ENCODE results near the gene NBEA. TPM values are rescaled to one million over a fixed set of nuclear protein-coding genes. Genes with fewer than 3 reads are reported as not detected.

The NBEA gene
- polyA plus RNA-seq, 2 of the 4 experiments (the other 2 are of a cell fraction) = 3.5 to 11.8 TPM

DNA sequence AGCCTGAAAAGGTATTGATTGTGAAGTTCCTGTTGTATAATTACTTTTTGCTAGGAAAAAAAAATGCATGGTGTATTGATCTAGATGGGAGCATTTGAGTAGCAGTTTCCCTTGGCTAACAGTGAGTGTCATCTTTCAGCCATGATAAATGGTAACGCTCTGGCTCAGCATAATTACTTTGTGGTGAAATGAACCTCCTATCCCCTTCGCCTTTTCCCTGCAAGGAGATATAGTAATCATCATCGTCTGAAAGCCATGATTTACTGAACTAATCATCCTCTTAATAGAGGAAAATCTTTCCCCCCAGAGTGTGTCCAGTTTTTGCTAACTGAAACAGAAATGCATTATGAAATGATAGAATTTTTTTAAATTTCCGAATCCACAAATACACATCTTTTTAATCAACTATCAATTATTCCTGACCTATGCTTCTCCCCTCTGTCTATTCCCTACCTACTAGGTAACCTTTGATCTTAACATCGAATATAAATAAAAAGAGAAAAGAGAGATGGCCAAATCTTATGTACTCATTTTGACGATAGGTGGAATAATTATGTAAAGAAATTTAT, 445.7 kb downstream of the NBEA start (continued):
- TF ChIP-seq, protein P1, sequence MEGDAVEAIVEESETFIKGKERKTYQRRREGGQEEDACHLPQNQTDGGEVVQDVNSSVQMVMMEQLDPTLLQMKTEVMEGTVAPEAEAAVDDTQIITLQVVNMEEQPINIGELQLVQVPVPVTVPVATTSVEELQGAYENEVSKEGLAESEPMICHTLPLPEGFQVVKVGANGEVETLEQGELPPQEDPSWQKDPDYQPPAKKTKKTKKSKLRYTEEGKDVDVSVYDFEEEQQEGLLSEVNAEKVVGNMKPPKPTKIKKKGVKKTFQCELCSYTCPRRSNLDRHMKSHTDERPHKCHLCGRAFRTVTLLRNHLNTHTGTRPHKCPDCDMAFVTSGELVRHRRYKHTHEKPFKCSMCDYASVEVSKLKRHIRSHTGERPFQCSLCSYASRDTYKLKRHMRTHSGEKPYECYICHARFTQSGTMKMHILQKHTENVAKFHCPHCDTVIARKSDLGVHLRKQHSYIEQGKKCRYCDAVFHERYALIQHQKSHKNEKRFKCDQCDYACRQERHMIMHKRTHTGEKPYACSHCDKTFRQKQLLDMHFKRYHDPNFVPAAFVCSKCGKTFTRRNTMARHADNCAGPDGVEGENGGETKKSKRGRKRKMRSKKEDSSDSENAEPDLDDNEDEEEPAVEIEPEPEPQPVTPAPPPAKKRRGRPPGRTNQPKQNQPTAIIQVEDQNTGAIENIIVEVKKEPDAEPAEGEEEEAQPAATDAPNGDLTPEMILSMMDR (IDR thresholded peaks at IDR 0.05) = no peak
- TF ChIP-seq, protein P2, sequence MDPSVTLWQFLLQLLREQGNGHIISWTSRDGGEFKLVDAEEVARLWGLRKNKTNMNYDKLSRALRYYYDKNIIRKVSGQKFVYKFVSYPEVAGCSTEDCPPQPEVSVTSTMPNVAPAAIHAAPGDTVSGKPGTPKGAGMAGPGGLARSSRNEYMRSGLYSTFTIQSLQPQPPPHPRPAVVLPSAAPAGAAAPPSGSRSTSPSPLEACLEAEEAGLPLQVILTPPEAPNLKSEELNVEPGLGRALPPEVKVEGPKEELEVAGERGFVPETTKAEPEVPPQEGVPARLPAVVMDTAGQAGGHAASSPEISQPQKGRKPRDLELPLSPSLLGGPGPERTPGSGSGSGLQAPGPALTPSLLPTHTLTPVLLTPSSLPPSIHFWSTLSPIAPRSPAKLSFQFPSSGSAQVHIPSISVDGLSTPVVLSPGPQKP (IDR thresholded peaks at IDR 0.05; ENCODE audit: low read depth, low read length) = no peak
- no peak for TF ChIP-seq KDM5A (IDR thresholded peaks at IDR 0.05)
- TF ChIP-seq POLR2AphosphoS2 (conservative IDR thresholded peaks at IDR 0.05; ENCODE audit: low read length) = no peak

DNA sequence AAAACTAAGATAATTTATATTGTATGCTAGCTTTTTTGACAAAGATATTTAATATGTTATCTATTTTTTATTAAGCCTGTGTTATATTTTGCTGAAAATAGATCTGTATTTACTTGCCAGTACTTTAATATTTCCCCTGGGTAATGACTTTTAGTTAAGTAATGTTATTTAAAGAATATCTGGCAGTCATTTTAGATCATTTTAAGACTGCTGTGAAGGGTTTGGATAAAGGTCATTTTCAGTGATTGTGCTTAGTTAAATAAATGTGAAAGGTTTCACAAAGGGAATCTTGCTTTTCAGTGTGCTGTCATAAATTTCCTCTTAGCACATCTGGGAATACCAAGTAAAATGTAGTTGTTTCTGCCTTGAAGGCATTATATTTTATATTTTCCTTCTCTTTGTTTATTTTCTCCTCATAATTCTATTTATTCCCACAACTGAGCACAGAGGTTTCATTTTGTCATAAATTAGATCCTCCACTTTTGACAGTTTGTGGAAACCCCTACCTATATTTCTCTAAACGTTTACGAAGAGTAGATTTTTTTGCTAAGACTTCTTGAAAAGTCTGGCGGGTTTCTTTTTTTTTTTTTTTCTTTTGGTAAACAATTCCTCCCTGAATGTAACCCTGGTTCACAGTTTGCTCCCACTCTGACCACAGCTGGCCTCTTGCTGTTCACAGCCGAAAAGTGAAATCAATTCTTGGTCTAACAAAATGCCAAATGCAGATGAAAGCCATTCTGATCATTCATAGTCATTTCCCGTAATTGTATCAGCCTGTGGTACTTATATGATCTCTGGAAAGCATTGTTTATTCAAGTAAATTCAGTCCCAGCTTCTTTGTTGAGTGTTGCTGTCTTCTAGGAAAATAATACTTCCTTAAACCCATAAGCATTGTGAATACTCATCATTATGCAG, 446.6 kb downstream of the NBEA start:
- FAIRE-seq (no peak), ATAC-seq (no peak), DNase-seq (ENCODE audit: low read depth in 1 of 2, low spot score in 1 of 2) (no peak)
- Histone ChIP-seq H3K4me1 (no peaks in the 10 kb centered on the region), H3K4me3 (no peak overlapping the region), H3K9me3 (no peaks in the 10 kb centered on the region), H3K27ac (no peak overlapping the region), H3K4me2 (no peak overlapping the region)
- WGBS (ENCODE audit: missing lambda C conversion rate) = 86% methylated on average over 5 of the region's 5 CpGs
- ChIA-PET CTCF (no interaction called here), POLR2A (no interaction called here)
- no peak for TF ChIP-seq SREBF2 (IDR thresholded peaks at IDR 0.05)
- TF ChIP-seq EHF (CRISPR knock-in tag; IDR thresholded peaks at IDR 0.05) = no peak
- TF ChIP-seq PHF8 (IDR thresholded peaks at IDR 0.05; ENCODE audit: borderline replicate concordance, low read depth) = no peak
- TF ChIP-seq JUN (IDR thresholded peaks at IDR 0.05) = no peak
- no peak for TF ChIP-seq RNF2 (IDR thresholded peaks at IDR 0.05; ENCODE audit: borderline replicate concordance, low read depth)

GRCh38 chr13:35389535-35389934, 447.5 kb downstream of the NBEA start:
- H3K27ac ChIP-seq = no peak overlapping the region
- no peak for ATAC-seq
- DNase-seq (ENCODE audit: low read depth in 1 of 2, low spot score in 1 of 2) = no peak
- no peak overlapping the region for H3K4me2 ChIP-seq
- H3K4me1 ChIP-seq = no peaks in the 10 kb centered on the region
- FAIRE-seq = no peak
- H3K4me3 ChIP-seq = no peak overlapping the region
- POLR2A ChIA-PET = no interaction called here
- no peaks in the 10 kb centered on the region for H3K9me3 ChIP-seq
- TF ChIP-seq SMC3 (IDR thresholded peaks at IDR 0.05) (no peak), TP53 (CRISPR knock-in tag; IDR thresholded peaks at IDR 0.05) (no peak), PHF8 (IDR thresholded peaks at IDR 0.05; ENCODE audit: borderline replicate concordance, low read depth) (no peak), HES2 (IDR thresholded peaks at IDR 0.05) (no peak), HEYL (CRISPR knock-in tag; IDR thresholded peaks at IDR 0.05) (no peak), ZC3H11A (IDR thresholded peaks at IDR 0.05) (no peak), HOXB5 (CRISPR knock-in tag; IDR thresholded peaks at IDR 0.05) (no peak), BHLHE40 (IDR thresholded peaks at IDR 0.05; ENCODE audit: low read depth, low read length) (no peak), CBX2 (IDR thresholded peaks at IDR 0.05; ENCODE audit: borderline replicate concordance, low read depth) (no peak)
- CTCF ChIA-PET = no interaction called here

DNA sequence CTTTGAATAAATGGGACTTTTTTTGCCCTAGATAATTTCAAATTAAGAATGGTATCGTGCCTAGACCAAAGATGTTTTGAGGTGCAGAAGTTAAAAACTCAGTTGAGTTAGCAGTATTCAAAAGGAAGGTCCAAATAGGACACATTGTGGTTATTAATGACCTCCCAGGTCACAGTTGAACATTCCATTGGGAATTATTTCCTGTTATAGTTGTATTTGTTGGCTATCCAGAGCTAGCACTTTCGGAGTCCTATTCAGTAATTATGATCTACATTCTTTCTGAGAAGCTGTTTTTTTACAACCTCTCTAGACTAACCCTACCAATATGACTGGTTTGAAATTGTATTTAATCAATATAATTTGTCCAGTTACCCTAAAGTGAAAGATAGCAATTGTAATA, 450.7 kb downstream of the NBEA start:
- H3K4me3 ChIP-seq = no peak overlapping the region
- ChIA-PET CTCF (no interaction called here), POLR2A (no interaction called here)
- no peaks in the 10 kb centered on the region for H3K9me3 ChIP-seq
- DNase-seq (ENCODE audit: low read depth in 1 of 2, low spot score in 1 of 2) (no peak), FAIRE-seq (no peak), ATAC-seq (no peak)
- 81% methylated on average over 2 of the region's 2 CpGs for WGBS (ENCODE audit: missing lambda C conversion rate)
- no peak overlapping the region for H3K4me2 ChIP-seq
- no peak overlapping the region for H3K27ac ChIP-seq
- H3K4me1 ChIP-seq = no peaks in the 10 kb centered on the region
- TF ChIP-seq EHF (CRISPR knock-in tag; IDR thresholded peaks at IDR 0.05) = no peak
- no peak for TF ChIP-seq PHF8 (IDR thresholded peaks at IDR 0.05; ENCODE audit: borderline replicate concordance, low read depth)
- TF ChIP-seq ZSCAN20 (CRISPR knock-in tag; IDR thresholded peaks at IDR 0.05) = no peak
- TF ChIP-seq REST (IDR thresholded peaks at IDR 0.05) = no peak
- TF ChIP-seq, protein P1 (IDR thresholded peaks at IDR 0.05) = no peak

All from A549 (cell line).